Mesothelial cell of epicardium (in vitro differentiated cells): Measurements from ENCODE around the gene ASB4. TPM values are rescaled to one million over a fixed set of nuclear protein-coding genes. Genes with fewer than 3 reads are reported as not detected.
A peak's percentile ranks its signal among the peaks of the same experiment; 100 is the strongest.

Experiments used
- DNase-seq, 2 experiments: peaks; one replicate each; pipeline ENCODE4 v3.0.0; 2021; ENCODE audit warnings: low spot score in 2 of 2; ENCODE audit not compliant: unreplicated experiment in 2 of 2
- H3K27ac Mint-ChIP-seq: 2 replicates; pipeline ENCODE4 v1.8.0; 2021; ENCODE audit warnings: mixed read lengths
- H3K27me3 Mint-ChIP-seq: 2 replicates; pipeline ENCODE4 v1.8.0; 2021; ENCODE audit warnings: low read depth, mixed read lengths
- H3K36me3 Mint-ChIP-seq: 2 replicates; pipeline ENCODE4 v1.8.0; 2021; ENCODE audit warnings: mixed read lengths
- H3K4me1 Mint-ChIP-seq: 2 replicates; pipeline ENCODE4 v1.8.0; 2021; ENCODE audit warnings: mixed read lengths
- H3K4me3 Mint-ChIP-seq: 2 replicates; pipeline ENCODE4 v1.8.0; 2021; ENCODE audit warnings: mild to moderate bottlenecking, moderate library complexity, mixed read lengths
- H3K9me3 Mint-ChIP-seq: 2 replicates; pipeline ENCODE4 v1.8.0; 2021; ENCODE audit warnings: mixed read lengths
- CTCF ChIP-seq: fragments of 200-600 bp; sonication (generic); IDR thresholded peaks from one replicate; pipeline ENCODE4 v1.5.0; 2021; ENCODE audit warnings: antibody characterized with exemption; ENCODE audit not compliant: unreplicated experiment
- total RNA-seq: library from RNA; stranded (reverse); gene quantifications from 3 replicates; pipeline ENCODE4 v1.2.1, GENCODE V29; 2021

ASB4 gene
- total RNA-seq, 1 donor from 2014 or later = 0.29 TPM

GRCh38 chr7:95481271-95482165 lies 4.2 kb upstream of the ASB4 start:
- no peak for DNase-seq
- H3K4me1 Mint-ChIP-seq = peaks cover 17% of the 10 kb centered on the region
- H3K9me3 Mint-ChIP-seq = no peaks in the 10 kb centered on the region
- no peak overlapping the region for H3K27ac Mint-ChIP-seq
- no peaks in the 10 kb centered on the region for H3K27me3 Mint-ChIP-seq
- TF ChIP-seq CTCF = no peak
- no peaks in the 10 kb centered on the region for H3K36me3 Mint-ChIP-seq
- H3K4me3 Mint-ChIP-seq = no peak overlapping the region

GRCh38 chr7:95482424-95482823 lies 3.3 kb upstream of the ASB4 start:
- DNase-seq = no peak
- H3K27me3 Mint-ChIP-seq = no peaks in the 10 kb centered on the region
- no peaks in the 10 kb centered on the region for H3K36me3 Mint-ChIP-seq
- no peak for TF ChIP-seq CTCF
- H3K27ac Mint-ChIP-seq = no peak overlapping the region
- no peaks in the 10 kb centered on the region for H3K9me3 Mint-ChIP-seq
- no peak overlapping the region for H3K4me3 Mint-ChIP-seq
- H3K4me1 Mint-ChIP-seq = peaks cover 14% of the 10 kb centered on the region

- TF ChIP-seq CTCF = no peak
- Mint-ChIP-seq H3K4me3 (no peak overlapping the region), H3K27me3 (no peaks in the 10 kb centered on the region), H3K36me3 (no peaks in the 10 kb centered on the region), H3K9me3 (no peaks in the 10 kb centered on the region), H3K27ac (peak overlapping the region; percentile 63), H3K4me1 (peaks cover 28% of the 10 kb centered on the region)
- no peak for DNase-seq
Measured at GRCh38 chr7:95490231-95490762, 4.6 kb downstream of the ASB4 start.

- Mint-ChIP-seq H3K36me3 (no peaks in the 10 kb centered on the region), H3K9me3 (no peaks in the 10 kb centered on the region), H3K27ac (peak overlapping the region; percentile 51), H3K4me1 (peaks cover 27% of the 10 kb centered on the region), H3K4me3 (no peak overlapping the region), H3K27me3 (no peaks in the 10 kb centered on the region)
- no peak for TF ChIP-seq CTCF
- no peak for DNase-seq
Measured at GRCh38 chr7:95491201-95491600, 5.5 kb downstream of the ASB4 start.

GRCh38 chr7:95491634-95492314 lies 6.0 kb downstream of the ASB4 start:
- H3K4me1 Mint-ChIP-seq = peaks cover 27% of the 10 kb centered on the region
- H3K36me3 Mint-ChIP-seq = no peaks in the 10 kb centered on the region
- DNase-seq = no peak
- no peaks in the 10 kb centered on the region for H3K27me3 Mint-ChIP-seq
- H3K9me3 Mint-ChIP-seq = no peaks in the 10 kb centered on the region
- H3K4me3 Mint-ChIP-seq = no peak overlapping the region
- TF ChIP-seq CTCF = no peak
- H3K27ac Mint-ChIP-seq = peak overlapping the region; percentile 22
